Astrocyte (in vitro differentiated cells and primary cell): ENCODE results near the gene TEAD4. TPM values are rescaled to one million over a fixed set of nuclear protein-coding genes. Genes with fewer than 3 reads are reported as not detected.

Experiments used
- DNase-seq: peaks from one replicate; pipeline ENCODE4 v3.0.0-alpha.2; 2010; ENCODE audit warnings: low read depth
- FAIRE-seq: peaks from 2 replicates; lab custom pipeline; 2011; peaks lifted over from hg19 to GRCh38; lab: Jason Lieb, UNC
- H2AFZ ChIP-seq: 2 replicates; pipeline ENCODE4 v1.6.0; 2012; ENCODE audit warnings: low read depth, low read length, inconsistent platforms
- H3K27ac ChIP-seq: 2 replicates; pipeline ENCODE4 v1.5.1; 2011; ENCODE audit warnings: low read depth, low read length, inconsistent platforms
- H3K27me3 ChIP-seq: 2 replicates; pipeline ENCODE4 v1.6.0; 2011; ENCODE audit warnings: low read length, inconsistent platforms; ENCODE audit not compliant: insufficient read depth
- H3K36me3 ChIP-seq: 2 replicates; pipeline ENCODE4 v1.5.1; 2011; ENCODE audit warnings: low read length, inconsistent platforms; ENCODE audit not compliant: insufficient read depth
- H3K4me1 ChIP-seq: 2 replicates; pipeline ENCODE4 v1.5.1; 2011; ENCODE audit warnings: low read length, inconsistent platforms; ENCODE audit not compliant: insufficient read depth
- H3K4me2 ChIP-seq: 2 replicates; pipeline ENCODE4 v1.6.0; 2012; ENCODE audit warnings: low read length, inconsistent platforms
- H3K4me3 ChIP-seq: 2 replicates; pipeline ENCODE4 v1.5.1; 2011; ENCODE audit warnings: low read depth, mild to moderate bottlenecking, low read length, inconsistent platforms; ENCODE audit not compliant: insufficient read depth
- H3K79me2 ChIP-seq: 2 replicates; pipeline ENCODE4 v1.6.0; 2012; ENCODE audit warnings: mild to moderate bottlenecking, low read length, inconsistent platforms; ENCODE audit not compliant: insufficient read depth
- H3K9ac ChIP-seq: 2 replicates; pipeline ENCODE4 v1.6.0; 2012; ENCODE audit warnings: mild to moderate bottlenecking, low read length, inconsistent platforms
- H3K9me3 ChIP-seq: 2 replicates; pipeline ENCODE4 v1.5.1; 2012; ENCODE audit warnings: low read depth, mild to moderate bottlenecking, low read length, inconsistent platforms; ENCODE audit not compliant: insufficient read depth
- H4K20me1 ChIP-seq: 2 replicates; pipeline ENCODE4 v1.6.0; 2012; ENCODE audit warnings: low read length, inconsistent platforms; ENCODE audit not compliant: insufficient read depth
- H3K27ac Mint-ChIP-seq: one replicate; pipeline ENCODE4 v1.8.0; 2021; ENCODE audit warnings: mild to moderate bottlenecking, mixed read lengths; ENCODE audit not compliant: unreplicated experiment
- H3K27me3 Mint-ChIP-seq: one replicate; pipeline ENCODE4 v1.8.0; 2021; ENCODE audit warnings: low read depth, mixed read lengths; ENCODE audit not compliant: unreplicated experiment
- H3K36me3 Mint-ChIP-seq: one replicate; pipeline ENCODE4 v1.8.0; 2021; ENCODE audit warnings: low read depth, mixed read lengths; ENCODE audit not compliant: unreplicated experiment
- H3K4me1 Mint-ChIP-seq: one replicate; pipeline ENCODE4 v1.8.0; 2021; ENCODE audit warnings: low read depth, mixed read lengths; ENCODE audit not compliant: unreplicated experiment
- H3K4me3 Mint-ChIP-seq: one replicate; pipeline ENCODE4 v1.8.0; 2021; ENCODE audit warnings: mild to moderate bottlenecking, moderate library complexity, mixed read lengths; ENCODE audit not compliant: unreplicated experiment
- H3K9me3 Mint-ChIP-seq: one replicate; pipeline ENCODE4 v1.8.0; 2021; ENCODE audit warnings: mild to moderate bottlenecking, mixed read lengths; ENCODE audit not compliant: unreplicated experiment
- CTCF ChIP-seq: IDR thresholded peaks from 2 replicates; pipeline ENCODE4 v1.5.1; 2011; ENCODE audit warnings: low read depth, mild to moderate bottlenecking, inconsistent platforms, low read length, moderate library complexity; ENCODE audit not compliant: insufficient read depth
- EZH2 ChIP-seq: IDR thresholded peaks from 2 replicates; pipeline ENCODE4 v1.6.1; 2012; ENCODE audit warnings: mild to moderate bottlenecking, low read length, inconsistent platforms; ENCODE audit not compliant: insufficient read depth
- total RNA-seq: library from RNA; stranded (reverse); gene quantifications from 2 replicates; pipeline ENCODE4 v1.2.1, GENCODE V29; 2021

The TEAD4 gene
- total RNA-seq, 1 donor from 2014 or later, result 19.1 TPM

DNA sequence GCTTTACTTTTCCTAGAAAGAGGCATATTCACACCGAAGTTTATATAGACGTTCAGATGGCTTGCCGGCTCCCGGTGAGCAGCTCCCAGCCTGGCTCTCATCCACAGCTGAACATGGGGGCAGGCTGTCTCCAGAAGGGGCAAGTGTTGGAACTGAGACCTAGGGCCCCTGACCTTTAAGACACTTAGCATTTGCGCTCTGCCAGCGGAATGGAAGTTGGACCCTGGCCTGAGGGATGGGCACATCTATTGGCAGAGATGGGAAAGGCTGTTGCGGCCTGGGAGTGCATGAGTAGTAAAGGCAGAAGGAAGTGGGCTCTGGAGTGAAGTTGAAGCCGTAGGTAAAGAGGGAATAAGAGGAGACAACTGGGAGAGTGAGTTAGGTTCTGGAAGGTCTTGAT lies 63.8 kb downstream of the TEAD4 start:
- Mint-ChIP-seq H3K27ac (no peak overlapping the region), H3K27me3 (peaks cover 3% of the 10 kb centered on the region), H3K36me3 (peaks cover 14% of the 10 kb centered on the region), H3K4me1 (no peaks in the 10 kb centered on the region), H3K4me3 (no peak overlapping the region), H3K9me3 (no peaks in the 10 kb centered on the region)
- DNase-seq, result no peak
- no peak overlapping the region for H3K27ac ChIP-seq
- no peaks in the 10 kb centered on the region for H3K27me3 ChIP-seq
- no peak overlapping the region for H3K9ac ChIP-seq
- no peak for FAIRE-seq
- H3K4me3 ChIP-seq, result no peak overlapping the region
- H2AFZ ChIP-seq, result no peak overlapping the region
- TF ChIP-seq EZH2 (no peak), CTCF (no peak)
- H3K79me2 ChIP-seq, result no peaks in the 10 kb centered on the region
- H3K9me3 ChIP-seq, result no peaks in the 10 kb centered on the region
- H3K36me3 ChIP-seq, result peaks cover 4% of the 10 kb centered on the region
- H3K4me1 ChIP-seq, result no peaks in the 10 kb centered on the region
- no peak overlapping the region for H3K4me2 ChIP-seq
- no peaks in the 10 kb centered on the region for H4K20me1 ChIP-seq

GRCh38 chr12:3028108-3028507 lies 68.9 kb downstream of the TEAD4 start:
- Histone ChIP-seq H3K9ac (no peak overlapping the region), H3K27me3 (no peaks in the 10 kb centered on the region), H3K9me3 (no peaks in the 10 kb centered on the region), H4K20me1 (no peaks in the 10 kb centered on the region), H2AFZ (no peak overlapping the region), H3K36me3 (peaks cover 7% of the 10 kb centered on the region), H3K27ac (no peak overlapping the region), H3K4me3 (no peak overlapping the region), H3K4me2 (no peak overlapping the region), H3K79me2 (no peaks in the 10 kb centered on the region), H3K4me1 (peaks cover 4% of the 10 kb centered on the region)
- Mint-ChIP-seq H3K4me3 (no peak overlapping the region), H3K9me3 (no peaks in the 10 kb centered on the region), H3K4me1 (peaks cover 2% of the 10 kb centered on the region), H3K27me3 (no peaks in the 10 kb centered on the region), H3K36me3 (peaks cover 5% of the 10 kb centered on the region), H3K27ac (no peak overlapping the region)
- DNase-seq, result no peak
- no peak for FAIRE-seq
- TF ChIP-seq CTCF (no peak), EZH2 (no peak)

DNA sequence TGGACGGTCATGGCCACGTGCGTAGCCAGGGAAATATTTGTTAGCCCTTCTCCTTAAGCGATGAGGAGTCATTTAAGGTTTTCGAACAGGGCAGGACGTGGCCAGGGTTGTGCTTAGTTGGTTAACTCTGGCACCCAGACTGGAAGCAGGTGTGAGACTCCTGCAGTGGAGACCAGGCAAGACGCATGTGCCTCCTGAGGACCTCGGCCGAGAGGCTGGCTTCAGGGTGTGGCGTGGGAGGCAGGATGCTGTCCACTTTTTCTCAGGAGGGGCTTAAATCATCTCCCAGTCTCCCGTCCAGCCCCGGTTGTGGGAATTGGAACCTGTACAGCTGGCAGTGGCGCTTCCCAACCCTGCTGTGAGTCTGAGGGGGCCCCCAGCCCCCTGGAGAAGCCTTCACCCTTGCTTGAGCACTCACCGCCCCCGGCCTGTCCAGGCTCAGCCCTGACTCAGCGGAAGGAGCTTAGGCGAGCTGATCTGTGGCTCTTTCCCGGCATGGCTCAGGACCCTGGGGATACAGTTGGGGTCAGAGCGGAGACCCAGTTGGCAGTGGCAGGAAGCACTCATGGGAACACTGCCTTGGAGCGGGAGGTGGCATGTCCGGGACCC lies 71.7 kb downstream of the TEAD4 start:
- Histone ChIP-seq H3K4me3 (no peak overlapping the region), H3K4me1 (peaks cover 5% of the 10 kb centered on the region), H4K20me1 (peaks cover 8% of the 10 kb centered on the region), H3K36me3 (peaks cover 7% of the 10 kb centered on the region), H2AFZ (no peak overlapping the region), H3K27me3 (no peaks in the 10 kb centered on the region), H3K79me2 (no peaks in the 10 kb centered on the region), H3K9ac (no peak overlapping the region), H3K27ac (no peak overlapping the region), H3K4me2 (no peak overlapping the region), H3K9me3 (no peaks in the 10 kb centered on the region)
- no peak overlapping the region for H3K27ac Mint-ChIP-seq
- FAIRE-seq, result no peak
- no peaks in the 10 kb centered on the region for H3K9me3 Mint-ChIP-seq
- DNase-seq, result no peak
- peaks cover 7% of the 10 kb centered on the region for H3K4me1 Mint-ChIP-seq
- H3K4me3 Mint-ChIP-seq, result no peak overlapping the region
- no peak for TF ChIP-seq EZH2
- TF ChIP-seq CTCF, result no peak
- H3K27me3 Mint-ChIP-seq, result no peaks in the 10 kb centered on the region
- H3K36me3 Mint-ChIP-seq, result peaks cover 8% of the 10 kb centered on the region
